Skeletal muscle satellite cell (primary cell): Measurements from ENCODE around the gene GRIN2C.
A peak's percentile ranks its signal among the peaks of the same experiment; 100 is the strongest.
"Not testable (repeated sequence)": the region's sequence is repeated elsewhere in the genome, so short reads cannot be mapped to it uniquely, and the experiment has no call there.

ENCODE experiments used
- H3K27me3 ChIP-seq: 2 replicates; pipeline ENCODE4 v1.7.0; 2013; ENCODE audit warnings: low read length; ENCODE audit not compliant: control insufficient read depth, insufficient read depth
- H3K36me3 ChIP-seq: 2 replicates; pipeline ENCODE4 v1.7.0; 2013; ENCODE audit warnings: mild to moderate bottlenecking, control low read depth, low read length; ENCODE audit not compliant: insufficient read depth
- H3K4me1 ChIP-seq: 2 replicates; pipeline ENCODE4 v1.7.0; 2013; ENCODE audit warnings: low read length; ENCODE audit not compliant: control insufficient read depth, insufficient read depth
- H3K4me2 ChIP-seq: 2 replicates; pipeline ENCODE4 v1.7.0; 2013; ENCODE audit warnings: mild to moderate bottlenecking, low read length
- H3K4me3 ChIP-seq: 2 replicates; pipeline ENCODE4 v1.7.0; 2013; ENCODE audit warnings: low read length
- H3K9ac ChIP-seq: 2 replicates; pipeline ENCODE4 v1.7.0; 2013; ENCODE audit warnings: mild to moderate bottlenecking, low read depth, low read length, moderate library complexity
- H3K9me3 ChIP-seq: replicated peaks from 2 replicates; pipeline ENCODE4 v1.7.0; 2013; ENCODE audit warnings: mild to moderate bottlenecking, control low read depth, low read length

Gene GRIN2C

GRCh38 chr17:74870028-74870427, 10.3 kb upstream of the GRIN2C start:
- H3K4me2 ChIP-seq, H3K9ac ChIP-seq, H3K4me3 ChIP-seq, H3K36me3 ChIP-seq, H3K27me3 ChIP-seq, H3K9me3 ChIP-seq: not testable (repeated sequence)
- peaks cover 15% of the 10 kb centered on the region for H3K4me1 ChIP-seq

- H3K4me2 ChIP-seq = no peak overlapping the region
- H3K4me1 ChIP-seq = peaks cover 12% of the 10 kb centered on the region
- H3K4me3 ChIP-seq = no peak overlapping the region
- H3K36me3 ChIP-seq = peaks cover 1% of the 10 kb centered on the region
- no peaks in the 10 kb centered on the region for H3K9me3 ChIP-seq
- H3K27me3 ChIP-seq = no peaks in the 10 kb centered on the region
- H3K9ac ChIP-seq = no peak overlapping the region
Observed at GRCh38 chr17:74868908-74869255, 9.2 kb upstream of the GRIN2C start.

- H3K36me3 ChIP-seq = peaks cover 5% of the 10 kb centered on the region
- no peaks in the 10 kb centered on the region for H3K9me3 ChIP-seq
- H3K4me3 ChIP-seq = no peak overlapping the region
- peaks cover 10% of the 10 kb centered on the region for H3K4me1 ChIP-seq
- H3K9ac ChIP-seq = no peak overlapping the region
- no peak overlapping the region for H3K4me2 ChIP-seq
- no peaks in the 10 kb centered on the region for H3K27me3 ChIP-seq
Observed at GRCh38 chr17:74868251-74868907, 8.7 kb upstream of the GRIN2C start.

- Histone ChIP-seq H3K36me3 (peaks cover 5% of the 10 kb centered on the region), H3K9me3 (no peaks in the 10 kb centered on the region), H3K4me1 (peaks cover 3% of the 10 kb centered on the region), H3K9ac (no peak overlapping the region), H3K4me2 (no peak overlapping the region), H3K27me3 (peaks cover 8% of the 10 kb centered on the region), H3K4me3 (no peak overlapping the region)
Observed at GRCh38 chr17:74866198-74866835, 6.6 kb upstream of the GRIN2C start.

GRCh38 chr17:74865504-74866197, 6.0 kb upstream of the GRIN2C start:
- Histone ChIP-seq H3K9me3 (no peaks in the 10 kb centered on the region), H3K36me3 (peaks cover 5% of the 10 kb centered on the region), H3K4me3 (no peak overlapping the region), H3K9ac (no peak overlapping the region), H3K27me3 (peaks cover 13% of the 10 kb centered on the region), H3K4me1 (peaks cover 9% of the 10 kb centered on the region), H3K4me2 (no peak overlapping the region)

- H3K27me3 ChIP-seq = peaks cover 20% of the 10 kb centered on the region
- H3K4me1 ChIP-seq = peaks cover 11% of the 10 kb centered on the region
- no peak overlapping the region for H3K9ac ChIP-seq
- H3K36me3 ChIP-seq = peaks cover 5% of the 10 kb centered on the region
- H3K4me3 ChIP-seq = no peak overlapping the region
- no peak overlapping the region for H3K4me2 ChIP-seq
- no peaks in the 10 kb centered on the region for H3K9me3 ChIP-seq
Observed at GRCh38 chr17:74864866-74865395, 5.2 kb upstream of the GRIN2C start.

GRCh38 chr17:74864297-74864865, 4.7 kb upstream of the GRIN2C start:
- H3K27me3 ChIP-seq = peaks cover 21% of the 10 kb centered on the region

GRCh38 chr17:74863420-74864296, 4.0 kb upstream of the GRIN2C start:
- Histone ChIP-seq H3K4me2 (no peak overlapping the region), H3K27me3 (peaks cover 29% of the 10 kb centered on the region), H3K9ac (no peak overlapping the region), H3K4me3 (no peak overlapping the region), H3K9me3 (no peaks in the 10 kb centered on the region), H3K4me1 (peaks cover 11% of the 10 kb centered on the region), H3K36me3 (peaks cover 5% of the 10 kb centered on the region)

More at GRCh38 chr17:74864297-74864865, 4.7 kb upstream of the GRIN2C start:
- Histone ChIP-seq H3K9me3 (no peaks in the 10 kb centered on the region), H3K4me2 (no peak overlapping the region), H3K4me3 (no peak overlapping the region), H3K9ac (no peak overlapping the region), H3K36me3 (peaks cover 5% of the 10 kb centered on the region), H3K4me1 (peaks cover 11% of the 10 kb centered on the region)

- Histone ChIP-seq H3K4me1 (peaks cover 11% of the 10 kb centered on the region), H3K4me2 (no peak overlapping the region), H3K9me3 (no peaks in the 10 kb centered on the region), H3K9ac (no peak overlapping the region), H3K36me3 (peaks cover 5% of the 10 kb centered on the region), H3K27me3 (peaks cover 32% of the 10 kb centered on the region), H3K4me3 (no peak overlapping the region)
Observed at GRCh38 chr17:74862919-74863318, 3.2 kb upstream of the GRIN2C start.

- no peak overlapping the region for H3K4me3 ChIP-seq
- peak overlapping the region; percentile 20 for H3K4me2 ChIP-seq
- H3K9me3 ChIP-seq = no peaks in the 10 kb centered on the region
- peaks cover 38% of the 10 kb centered on the region for H3K27me3 ChIP-seq
- H3K9ac ChIP-seq = no peak overlapping the region
- peaks cover 5% of the 10 kb centered on the region for H3K36me3 ChIP-seq
- H3K4me1 ChIP-seq = peaks cover 11% of the 10 kb centered on the region
Observed at GRCh38 chr17:74862108-74862901, 2.6 kb upstream of the GRIN2C start.
